ENCODE measurements around the gene RBM14.

- no peak for TF ChIP-seq FOXP2 (optimal IDR thresholded peaks at IDR 0.05; ENCODE audit: control extremely low read depth, extremely low read length, insufficient read depth)
- TF ChIP-seq EZH2 (IDR thresholded peaks at IDR 0.05), result no peak
Measured at GRCh38 chr11:66638177-66639065, 22.0 kb downstream of the RBM14 start, which contains the start of gene RBM4.

Measured in SK-N-MC (cell line).